GM18870 (cell line): Measurements from ENCODE around the gene GRID1.
"Not testable (repeated sequence)": the region's sequence is repeated elsewhere in the genome, so short reads cannot be mapped to it uniquely, and the experiment has no call there.

Experiments
- ATAC-seq: cut with Tn5 transposase; IDR thresholded peaks from one replicate; pipeline ENCODE4 v1.9.1; 2021; ENCODE audit warnings: moderate library complexity; ENCODE audit not compliant: unreplicated experiment

GRID1 gene

DNA sequence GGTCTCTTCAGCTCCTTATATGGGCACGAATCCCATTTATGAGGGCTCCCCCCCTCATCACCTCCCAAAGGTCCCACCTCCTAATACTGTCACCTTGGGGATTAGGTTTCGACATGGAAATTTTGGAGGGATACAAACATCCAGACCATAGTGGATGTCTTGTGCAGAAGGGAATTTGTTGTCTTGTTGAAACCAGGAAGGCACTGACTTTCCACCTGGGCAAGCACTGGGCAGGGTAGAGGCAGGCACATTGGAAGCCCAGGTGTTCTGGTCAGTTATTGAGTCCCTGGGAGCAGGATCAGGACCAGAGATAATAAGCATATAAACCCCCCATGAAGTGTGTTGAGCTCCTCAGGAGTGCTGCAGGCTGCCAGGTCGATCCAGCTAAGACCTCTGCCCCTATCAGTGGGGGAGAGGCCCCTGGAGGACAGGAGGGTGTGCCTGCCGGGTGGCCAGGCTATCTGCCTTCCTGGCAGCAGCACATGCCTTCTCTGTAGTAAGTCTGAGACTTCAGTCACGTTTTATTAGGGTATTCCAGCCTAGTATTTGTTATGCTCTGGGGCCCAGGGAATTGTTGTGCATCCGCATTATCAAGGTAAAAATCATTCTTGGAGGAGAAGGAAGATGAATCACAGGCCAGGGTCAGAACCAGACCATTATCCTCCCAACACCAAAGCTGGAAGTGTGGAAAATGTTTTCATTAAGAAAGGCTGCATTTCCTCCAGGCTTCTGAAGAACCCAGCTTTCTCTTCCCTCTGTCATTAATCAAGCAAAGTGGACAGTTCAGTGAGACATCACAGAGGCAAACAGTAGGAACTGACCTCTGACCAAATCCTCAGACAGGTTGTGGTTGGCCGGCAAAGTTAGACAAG, 503.1 kb downstream of the GRID1 start:
- no peak for ATAC-seq

DNA sequence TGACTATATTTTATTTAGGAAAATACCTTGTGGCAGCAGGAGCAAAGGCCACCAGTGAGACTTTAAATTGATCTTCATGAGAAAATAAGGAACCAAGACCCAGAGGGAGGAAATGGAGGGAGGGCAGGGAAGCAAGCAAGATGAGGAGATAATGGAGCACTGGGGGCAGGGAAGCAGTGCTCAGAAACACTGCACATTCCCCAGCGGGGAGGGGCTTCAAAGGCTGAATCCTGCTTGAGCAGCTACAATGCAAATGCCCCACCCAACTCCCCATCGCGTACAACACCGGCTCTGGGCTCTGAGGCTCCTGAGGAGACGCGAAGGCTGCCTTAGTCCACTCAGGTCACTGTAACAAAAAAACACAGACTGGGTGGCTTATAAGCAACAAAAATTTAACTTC, 503.8 kb downstream of the GRID1 start:
- no peak for ATAC-seq

- no peak for ATAC-seq
These were observed 504.9 kb downstream of the GRID1 start for GRCh38 chr10:85861513-85862197.

- ATAC-seq = no peak
These were observed 506.7 kb downstream of the GRID1 start for GRCh38 chr10:85859859-85860258.

DNA sequence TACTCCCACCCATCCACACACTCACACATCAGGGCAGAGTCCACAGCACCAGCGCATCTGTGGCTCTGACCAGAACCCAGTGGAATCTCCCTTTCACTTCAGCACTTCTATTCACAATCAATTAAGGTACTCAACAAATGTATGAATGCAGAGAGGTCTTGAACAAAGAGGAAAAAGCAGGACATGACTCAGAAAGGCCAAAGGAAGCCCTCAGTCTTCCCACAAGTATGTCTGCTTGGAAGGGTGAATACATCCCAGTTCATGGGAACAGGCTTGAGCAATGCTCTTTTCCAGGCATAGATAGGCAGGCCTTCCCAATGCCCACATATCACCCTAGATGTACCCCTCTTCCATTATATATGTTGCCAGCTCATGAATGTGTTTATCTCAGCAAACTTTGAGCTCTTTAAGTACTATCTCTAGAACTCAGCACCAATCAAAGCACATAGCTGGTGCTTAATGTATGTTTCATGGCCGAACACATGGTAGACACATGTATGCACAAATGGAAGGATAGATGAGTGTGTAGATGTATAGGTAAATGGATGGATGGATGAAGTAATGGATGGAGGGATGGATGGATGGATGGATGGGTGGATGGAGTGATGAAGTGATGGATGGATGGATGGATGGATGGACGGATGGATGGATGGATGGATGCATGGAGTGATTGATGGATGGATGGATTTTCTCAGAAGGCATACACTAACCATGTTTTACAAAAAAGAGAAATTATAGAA, 507.6 kb downstream of the GRID1 start:
- no peak for ATAC-seq

DNA sequence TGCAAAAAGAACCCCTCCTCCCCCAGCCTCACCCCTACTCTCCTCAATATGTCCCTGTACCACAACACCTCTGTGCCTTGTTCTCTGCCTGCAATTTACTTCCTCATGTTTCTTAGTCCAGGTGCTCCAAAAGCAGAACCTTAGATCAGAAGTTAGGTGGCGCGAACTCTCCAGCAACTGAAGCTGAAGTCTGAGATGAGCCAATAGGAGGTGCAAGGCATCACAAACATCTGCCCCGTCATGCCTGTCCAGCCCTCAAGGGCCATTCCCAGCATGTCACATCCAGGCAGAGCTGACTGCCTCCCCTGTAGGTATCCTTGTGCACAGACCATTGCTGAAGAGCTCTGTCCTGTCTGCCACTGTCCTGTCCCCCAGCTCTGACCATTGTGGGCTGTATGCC, 508.8 kb downstream of the GRID1 start:
- ATAC-seq = no peak

DNA sequence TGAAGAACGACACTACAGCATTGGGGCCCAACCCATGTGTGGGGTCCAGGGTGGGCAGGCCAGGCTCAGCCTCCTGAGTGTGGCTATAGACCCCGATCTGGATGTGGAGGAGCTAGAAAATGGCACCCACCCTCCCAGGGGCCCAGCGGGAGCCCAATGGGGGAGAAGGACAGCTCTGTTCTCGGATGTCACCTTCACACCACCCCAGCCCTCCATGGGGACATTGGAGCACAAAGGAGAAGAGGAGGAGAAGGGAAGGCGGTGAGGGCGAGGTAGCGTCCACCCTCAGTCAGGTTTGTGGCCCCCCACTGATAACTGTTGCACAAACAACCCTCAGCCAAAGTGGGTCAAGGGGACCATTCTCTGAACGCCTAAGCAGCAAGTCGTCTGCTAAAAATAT, 509.3 kb downstream of the GRID1 start:
- no peak for ATAC-seq

DNA sequence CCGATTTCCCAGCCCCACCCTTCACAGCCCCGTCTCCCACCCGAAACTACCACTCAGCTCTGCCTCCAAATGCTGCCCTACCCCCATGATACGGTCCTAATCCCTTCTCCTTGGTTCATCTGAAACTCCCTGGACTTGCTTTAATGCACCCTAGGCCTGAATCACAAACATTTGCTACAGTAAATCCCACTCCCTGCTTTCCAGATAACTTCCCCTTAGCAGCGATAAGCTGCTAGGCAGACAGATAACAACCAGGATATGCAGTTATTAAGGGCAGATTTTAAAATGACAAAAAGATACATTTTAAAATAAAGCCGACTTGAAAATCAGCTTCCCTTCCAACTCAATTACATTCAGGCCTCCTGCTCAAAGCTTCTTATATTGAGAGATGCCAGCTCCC, 514.7 kb downstream of the GRID1 start:
- no peak for ATAC-seq

GRCh38 chr10:85851325-85851724, 515.3 kb downstream of the GRID1 start:
- no peak for ATAC-seq

GRCh38 chr10:85850736-85851135, 515.9 kb downstream of the GRID1 start:
- ATAC-seq = no peak

- no peak for ATAC-seq
These were observed 517.3 kb downstream of the GRID1 start for GRCh38 chr10:85849315-85849714.

- ATAC-seq = no peak
These were observed 517.8 kb downstream of the GRID1 start for GRCh38 chr10:85848756-85849155.

- no peak for ATAC-seq
These were observed 519.5 kb downstream of the GRID1 start for GRCh38 chr10:85847085-85847484.

GRCh38 chr10:85838660-85839059, 527.9 kb downstream of the GRID1 start:
- not testable (repeated sequence) for ATAC-seq

DNA sequence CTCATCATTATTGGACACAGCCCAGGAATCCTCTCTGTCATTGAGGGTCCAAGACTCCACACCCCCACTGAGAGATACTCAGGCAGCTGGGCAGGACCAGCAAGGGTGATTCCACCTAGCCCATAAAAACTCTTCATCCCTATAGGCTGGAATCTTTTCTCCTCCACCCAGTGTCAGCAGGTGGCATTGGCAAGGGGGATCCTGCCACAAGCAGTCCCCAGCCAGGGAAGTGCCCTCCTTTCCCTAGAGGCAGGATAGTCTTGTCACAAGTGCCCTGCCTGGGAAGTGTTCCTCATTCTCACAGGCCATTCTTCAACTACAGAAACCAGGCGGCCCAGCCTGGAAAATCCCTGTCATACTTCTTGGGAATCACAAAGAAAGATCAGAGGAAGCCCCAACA, 533.6 kb downstream of the GRID1 start:
- ATAC-seq = no peak

DNA sequence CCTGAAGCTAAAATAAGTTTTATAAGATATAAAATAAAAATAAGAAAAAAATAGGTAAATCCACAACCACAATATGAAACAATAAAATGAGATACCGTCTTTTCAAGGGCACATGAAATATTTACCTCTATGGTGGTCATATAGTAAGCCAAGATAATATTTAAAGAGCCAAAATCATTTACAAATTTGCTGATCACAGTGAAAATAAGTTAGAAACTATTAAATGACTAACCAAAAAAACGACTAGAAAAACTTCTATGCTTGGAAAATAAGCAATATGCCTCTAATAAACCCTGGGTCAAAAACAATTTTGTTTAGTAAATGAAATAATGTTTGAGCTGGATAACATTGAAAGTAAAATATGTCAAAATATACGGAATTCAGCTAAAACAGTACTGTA, 535.2 kb downstream of the GRID1 start:
- ATAC-seq = no peak

- ATAC-seq = no peak
These were observed 540.2 kb downstream of the GRID1 start for GRCh38 chr10:85826377-85826776.

GRCh38 chr10:85811405-85811804, 555.2 kb downstream of the GRID1 start:
- no peak for ATAC-seq

- ATAC-seq = no peak
These were observed 555.9 kb downstream of the GRID1 start for GRCh38 chr10:85810674-85811073.

DNA sequence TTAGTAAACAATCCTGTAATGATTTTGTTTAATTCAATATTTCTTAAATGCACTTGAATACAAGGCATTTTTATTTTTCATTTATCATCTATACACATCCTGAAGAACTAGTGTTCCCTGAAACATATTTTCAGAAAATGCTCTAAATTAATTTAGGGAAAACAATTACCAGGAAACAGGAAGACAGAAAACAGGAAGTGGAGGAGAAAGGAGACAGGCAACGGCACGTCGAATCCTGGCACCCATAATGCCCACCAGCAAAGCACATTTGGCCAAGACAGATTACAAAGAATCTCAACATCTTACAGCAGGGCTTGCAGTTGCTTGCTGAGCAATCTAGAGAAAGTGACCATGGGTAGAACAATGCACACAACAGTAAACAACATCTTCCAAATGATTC, 571.1 kb downstream of the GRID1 start:
- ATAC-seq = no peak

DNA sequence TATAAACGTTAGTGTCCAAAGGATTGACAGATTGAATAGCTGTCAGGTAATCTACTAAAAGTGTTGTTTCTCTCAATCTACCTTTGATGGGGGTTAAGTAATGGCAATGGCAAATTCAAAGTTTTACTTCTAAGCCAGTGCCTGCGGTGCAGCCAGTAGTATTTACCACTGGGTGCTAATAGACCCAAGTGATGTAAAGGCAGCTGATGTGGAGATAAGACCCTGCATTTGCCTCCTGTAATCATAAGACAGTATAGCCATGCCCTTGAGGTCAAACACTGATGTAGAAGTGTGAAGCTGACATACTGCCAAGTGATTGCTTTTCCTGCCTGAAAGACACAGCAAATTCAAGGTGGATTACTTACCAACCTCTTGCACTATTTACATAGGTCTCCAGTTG, 572.0 kb downstream of the GRID1 start:
- ATAC-seq = no peak

- ATAC-seq = no peak
These were observed 574.1 kb downstream of the GRID1 start for GRCh38 chr10:85792533-85792858.
